ENCODE measurements around the gene CABLES1.

The CABLES1 gene

GRCh38 chr18:23248826-23249225, 113.5 kb downstream of the CABLES1 start:
- Histone ChIP-seq H3K27ac (ENCODE audit: low read depth, low read length) (no peak overlapping the region), H3K27me3 (ENCODE audit: control insufficient read depth in 1 of 2, insufficient read depth in 2 of 2, low read length in 2 of 2) (no peaks in the 10 kb centered on the region), H3K36me3 (ENCODE audit: control insufficient read depth in 1 of 2, insufficient read depth in 2 of 2, low read length in 2 of 2) (peaks cover 4 to 19% of the 10 kb centered on the region in 2 donors)

GRCh38 chr18:23249348-23249747, 114.1 kb downstream of the CABLES1 start:
- H3K9me3 ChIP-seq (ENCODE audit: control insufficient read depth in 1 of 2, low read length in 2 of 2), result no peaks in the 10 kb centered on the region
- no peaks in the 10 kb centered on the region for H3K27me3 ChIP-seq (ENCODE audit: control insufficient read depth in 1 of 2, insufficient read depth in 2 of 2, low read length in 2 of 2)
- no peak overlapping the region for H3K4me3 ChIP-seq (ENCODE audit: low read depth in 1 of 2, low read length in 2 of 2)
- peaks cover 4 to 23% of the 10 kb centered on the region in 2 donors for H3K36me3 ChIP-seq (ENCODE audit: control insufficient read depth in 1 of 2, insufficient read depth in 2 of 2, low read length in 2 of 2)
- H3K4me1 ChIP-seq (ENCODE audit: control insufficient read depth in 1 of 2, insufficient read depth in 2 of 2, low read length in 2 of 2), result no peaks in the 10 kb centered on the region
- H3K9ac ChIP-seq (ENCODE audit: low read depth in 1 of 2, low read length in 2 of 2), result no peak overlapping the region
- H3K27ac ChIP-seq (ENCODE audit: low read depth, low read length), result no peak overlapping the region

More at GRCh38 chr18:23248826-23249225, 113.5 kb downstream of the CABLES1 start:
- Histone ChIP-seq H3K4me1 (ENCODE audit: control insufficient read depth in 1 of 2, insufficient read depth in 2 of 2, low read length in 2 of 2) (no peaks in the 10 kb centered on the region), H3K9me3 (ENCODE audit: control insufficient read depth in 1 of 2, low read length in 2 of 2) (no peaks in the 10 kb centered on the region), H3K4me3 (ENCODE audit: low read depth in 1 of 2, low read length in 2 of 2) (no peak overlapping the region), H3K9ac (ENCODE audit: low read depth in 1 of 2, low read length in 2 of 2) (no peak overlapping the region)

GRCh38 chr18:23250893-23251656, 115.8 kb downstream of the CABLES1 start:
- no peaks in the 10 kb centered on the region for H3K4me1 ChIP-seq (ENCODE audit: control insufficient read depth in 1 of 2, insufficient read depth in 2 of 2, low read length in 2 of 2)
- H3K27ac ChIP-seq (ENCODE audit: low read depth, low read length), result no peak overlapping the region
- peaks cover 4 to 29% of the 10 kb centered on the region in 2 donors for H3K36me3 ChIP-seq (ENCODE audit: control insufficient read depth in 1 of 2, insufficient read depth in 2 of 2, low read length in 2 of 2)
- H3K4me3 ChIP-seq (ENCODE audit: low read depth in 1 of 2, low read length in 2 of 2), result no peak overlapping the region
- H3K27me3 ChIP-seq (ENCODE audit: control insufficient read depth in 1 of 2, insufficient read depth in 2 of 2, low read length in 2 of 2), result no peaks in the 10 kb centered on the region
- no peak overlapping the region for H3K9ac ChIP-seq (ENCODE audit: low read depth in 1 of 2, low read length in 2 of 2)
- H3K9me3 ChIP-seq (ENCODE audit: control insufficient read depth in 1 of 2, low read length in 2 of 2), result no peaks in the 10 kb centered on the region

GRCh38 chr18:23253630-23254029, 118.3 kb downstream of the CABLES1 start:
- H3K4me3 ChIP-seq (ENCODE audit: low read depth in 1 of 2, low read length in 2 of 2), result no peak overlapping the region
- no peaks in the 10 kb centered on the region for H3K27me3 ChIP-seq (ENCODE audit: control insufficient read depth in 1 of 2, insufficient read depth in 2 of 2, low read length in 2 of 2)
- no peak overlapping the region for H3K27ac ChIP-seq (ENCODE audit: low read depth, low read length)
- H3K9ac ChIP-seq (ENCODE audit: low read depth in 1 of 2, low read length in 2 of 2), result no peak overlapping the region
- H3K36me3 ChIP-seq (ENCODE audit: control insufficient read depth in 1 of 2, insufficient read depth in 2 of 2, low read length in 2 of 2), result peaks cover 5 to 36% of the 10 kb centered on the region in 2 donors
- H3K9me3 ChIP-seq (ENCODE audit: control insufficient read depth in 1 of 2, low read length in 2 of 2), result no peaks in the 10 kb centered on the region
- peaks cover 4 to 13% of the 10 kb centered on the region in 2 donors for H3K4me1 ChIP-seq (ENCODE audit: control insufficient read depth in 1 of 2, insufficient read depth in 2 of 2, low read length in 2 of 2)

GRCh38 chr18:23257137-23257536, 121.9 kb downstream of the CABLES1 start:
- H3K9me3 ChIP-seq (ENCODE audit: control insufficient read depth in 1 of 2, low read length in 2 of 2), result no peaks in the 10 kb centered on the region
- peaks cover 5 to 36% of the 10 kb centered on the region in 2 donors for H3K36me3 ChIP-seq (ENCODE audit: control insufficient read depth in 1 of 2, insufficient read depth in 2 of 2, low read length in 2 of 2)
- peaks cover 26 to 34% of the 10 kb centered on the region in 2 donors for H3K4me1 ChIP-seq (ENCODE audit: control insufficient read depth in 1 of 2, insufficient read depth in 2 of 2, low read length in 2 of 2)
- H3K4me3 ChIP-seq (ENCODE audit: low read depth in 1 of 2, low read length in 2 of 2), result no peak overlapping the region
- no peak overlapping the region for H3K27ac ChIP-seq (ENCODE audit: low read depth, low read length)
- no peaks in the 10 kb centered on the region for H3K27me3 ChIP-seq (ENCODE audit: control insufficient read depth in 1 of 2, insufficient read depth in 2 of 2, low read length in 2 of 2)
- no peak overlapping the region for H3K9ac ChIP-seq (ENCODE audit: low read depth in 1 of 2, low read length in 2 of 2)

GRCh38 chr18:23257686-23258565, 122.6 kb downstream of the CABLES1 start:
- Histone ChIP-seq H3K27ac (ENCODE audit: low read depth, low read length) (no peak overlapping the region), H3K9me3 (ENCODE audit: control insufficient read depth in 1 of 2, low read length in 2 of 2) (no peaks in the 10 kb centered on the region), H3K27me3 (ENCODE audit: control insufficient read depth in 1 of 2, insufficient read depth in 2 of 2, low read length in 2 of 2) (no peaks in the 10 kb centered on the region), H3K4me1 (ENCODE audit: control insufficient read depth in 1 of 2, insufficient read depth in 2 of 2, low read length in 2 of 2) (peaks cover 26 to 34% of the 10 kb centered on the region in 2 donors), H3K4me3 (ENCODE audit: low read depth in 1 of 2, low read length in 2 of 2) (no peak overlapping the region), H3K36me3 (ENCODE audit: control insufficient read depth in 1 of 2, insufficient read depth in 2 of 2, low read length in 2 of 2) (peaks cover 5 to 29% of the 10 kb centered on the region in 2 donors), H3K9ac (ENCODE audit: low read depth in 1 of 2, low read length in 2 of 2) (no peak overlapping the region)

- peaks cover 26 to 34% of the 10 kb centered on the region in 2 donors for H3K4me1 ChIP-seq (ENCODE audit: control insufficient read depth in 1 of 2, insufficient read depth in 2 of 2, low read length in 2 of 2)
Observed at GRCh38 chr18:23258566-23259469, 123.5 kb downstream of the CABLES1 start.

GRCh38 chr18:23259701-23260681, 124.7 kb downstream of the CABLES1 start:
- Histone ChIP-seq H3K27ac (ENCODE audit: low read depth, low read length) (peak overlapping the region; percentile 68), H3K4me1 (ENCODE audit: control insufficient read depth in 1 of 2, insufficient read depth in 2 of 2, low read length in 2 of 2) (peaks cover 26 to 34% of the 10 kb centered on the region in 2 donors), H3K9me3 (ENCODE audit: control insufficient read depth in 1 of 2, low read length in 2 of 2) (no peaks in the 10 kb centered on the region), H3K9ac (ENCODE audit: low read depth in 1 of 2, low read length in 2 of 2) (peak overlapping the region; percentile 29 to 58), H3K27me3 (ENCODE audit: control insufficient read depth in 1 of 2, insufficient read depth in 2 of 2, low read length in 2 of 2) (no peaks in the 10 kb centered on the region), H3K4me3 (ENCODE audit: low read depth in 1 of 2, low read length in 2 of 2) (peak overlapping the region; percentile 42 to 61), H3K36me3 (ENCODE audit: control insufficient read depth in 1 of 2, insufficient read depth in 2 of 2, low read length in 2 of 2) (peaks cover 5 to 20% of the 10 kb centered on the region in 2 donors)

More at GRCh38 chr18:23258566-23259469, 123.5 kb downstream of the CABLES1 start:
- peak overlapping the region; percentile 68 for H3K27ac ChIP-seq (ENCODE audit: low read depth, low read length)
- no peaks in the 10 kb centered on the region for H3K9me3 ChIP-seq (ENCODE audit: control insufficient read depth in 1 of 2, low read length in 2 of 2)
- H3K4me3 ChIP-seq (ENCODE audit: low read depth in 1 of 2, low read length in 2 of 2), result no peak overlapping the region
- peak overlapping the region in 1 of 2 donors; percentile 58 for H3K9ac ChIP-seq (ENCODE audit: low read depth in 1 of 2, low read length in 2 of 2)
- H3K36me3 ChIP-seq (ENCODE audit: control insufficient read depth in 1 of 2, insufficient read depth in 2 of 2, low read length in 2 of 2), result peaks cover 5 to 24% of the 10 kb centered on the region in 2 donors
- H3K27me3 ChIP-seq (ENCODE audit: control insufficient read depth in 1 of 2, insufficient read depth in 2 of 2, low read length in 2 of 2), result no peaks in the 10 kb centered on the region
